Activated gamma-delta T cell treated with anti-CD3 and anti-CD28 coated beads, Interleukin-2, amount 50 U/mL, for 16 hours (primary cell): ENCODE results near the gene ZFR2.
"Not testable (repeated sequence)": the region's sequence is repeated elsewhere in the genome, so short reads cannot be mapped to it uniquely, and the experiment has no call there.

Experiments used
- DNase-seq: peaks from one replicate; pipeline ENCODE4 v3.0.0-alpha.2; 2020; ENCODE audit warnings: low read depth

The ZFR2 gene

DNA sequence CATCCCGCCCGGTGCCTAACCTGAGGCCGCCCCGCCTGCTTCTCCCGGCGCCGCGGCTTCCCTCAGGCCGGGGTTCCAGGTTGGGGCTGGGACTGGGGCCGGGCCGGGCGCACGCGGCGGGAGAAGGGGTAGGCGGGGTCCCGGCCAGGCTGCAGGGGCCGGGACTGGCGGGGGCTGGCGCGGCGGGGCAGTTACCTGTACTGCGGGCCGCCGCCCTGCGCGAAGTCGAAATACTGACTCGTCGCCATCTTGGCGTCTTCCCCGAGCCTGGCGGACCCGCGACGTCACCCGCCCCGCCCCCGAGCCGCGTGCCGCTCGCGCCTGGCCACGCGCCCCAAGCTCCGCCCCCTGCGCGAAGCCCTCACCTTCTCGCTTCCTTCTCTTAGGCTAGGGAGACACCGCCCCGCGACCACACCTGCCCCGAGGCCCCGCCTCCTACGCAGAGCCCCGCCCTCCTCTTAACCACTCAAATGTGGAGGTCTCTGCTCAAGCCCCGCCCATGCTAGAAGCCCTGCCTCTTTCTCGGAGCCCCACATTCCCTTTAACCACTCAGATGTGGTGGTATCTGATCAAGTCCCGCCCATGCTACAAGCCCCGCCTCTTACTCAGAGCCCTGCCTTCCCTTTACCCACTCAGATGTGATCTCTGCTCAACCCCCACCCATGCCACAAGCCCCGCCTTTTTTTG is at the start of gene ZFR2:
Gene ZFR2, minus strand, starts transcription at position 269 of the 687 bp plus-strand sequence. Its CDS starts 21 bp downstream, at position 248.
- DNase-seq = no peak

DNA sequence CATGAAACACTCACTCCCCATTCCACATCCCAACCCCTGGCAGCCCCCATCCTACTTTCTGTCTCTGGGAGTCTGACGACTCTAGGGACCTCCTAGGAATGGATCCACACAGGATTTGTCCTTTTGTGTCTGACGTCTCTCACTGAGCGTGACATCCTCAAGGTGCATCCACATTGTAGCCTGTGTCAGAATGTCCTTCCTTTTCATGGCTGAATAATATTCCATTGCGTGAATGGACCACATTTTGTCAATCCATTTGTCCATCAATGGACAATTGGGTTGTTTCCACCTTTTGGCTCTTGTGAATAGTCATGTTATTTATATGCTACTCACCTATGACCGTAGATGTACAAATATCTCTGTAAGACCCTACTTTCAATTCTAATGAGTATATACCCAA is 47.2 kb upstream of the ZFR2 start:
- no peak for DNase-seq

DNA sequence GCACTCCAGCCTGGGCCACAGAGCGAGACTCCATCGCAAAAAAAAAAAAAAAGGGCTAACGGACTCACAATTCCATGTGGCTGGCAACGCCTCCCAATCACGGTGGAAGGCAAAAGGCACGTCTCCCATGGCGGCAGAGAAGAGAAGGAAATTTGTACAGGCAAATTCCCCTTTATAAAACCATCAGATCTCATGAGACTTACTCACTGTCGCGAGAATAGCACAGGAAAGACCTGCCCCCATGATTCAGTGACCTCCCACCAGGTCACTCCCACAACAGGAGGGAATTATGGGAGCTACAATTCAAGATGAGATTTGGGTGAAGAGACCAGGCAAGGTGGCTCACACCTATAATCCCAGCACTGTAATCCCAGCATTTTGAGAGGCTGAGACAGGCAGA is 45.4 kb upstream of the ZFR2 start:
- no peak for DNase-seq

DNA sequence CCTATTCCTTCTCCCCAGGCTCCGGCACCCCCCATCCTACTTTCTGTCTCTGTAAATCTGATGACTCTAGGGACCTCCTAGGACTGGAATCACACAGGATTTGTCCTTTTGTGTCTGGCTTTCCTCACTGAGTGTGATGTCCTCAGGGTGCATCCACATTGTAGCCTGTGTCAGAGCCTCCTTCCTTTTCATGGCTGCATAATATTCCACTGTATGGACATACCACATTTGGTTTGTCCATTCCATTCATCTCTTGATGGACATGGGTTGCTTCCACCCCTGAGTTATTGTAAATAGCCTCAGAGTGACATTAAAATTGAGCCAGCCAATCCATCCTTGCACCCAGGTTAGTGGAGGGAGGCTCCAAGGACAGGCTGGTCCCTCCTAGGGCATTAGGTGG is 41.3 kb upstream of the ZFR2 start:
- no peak for DNase-seq

DNA sequence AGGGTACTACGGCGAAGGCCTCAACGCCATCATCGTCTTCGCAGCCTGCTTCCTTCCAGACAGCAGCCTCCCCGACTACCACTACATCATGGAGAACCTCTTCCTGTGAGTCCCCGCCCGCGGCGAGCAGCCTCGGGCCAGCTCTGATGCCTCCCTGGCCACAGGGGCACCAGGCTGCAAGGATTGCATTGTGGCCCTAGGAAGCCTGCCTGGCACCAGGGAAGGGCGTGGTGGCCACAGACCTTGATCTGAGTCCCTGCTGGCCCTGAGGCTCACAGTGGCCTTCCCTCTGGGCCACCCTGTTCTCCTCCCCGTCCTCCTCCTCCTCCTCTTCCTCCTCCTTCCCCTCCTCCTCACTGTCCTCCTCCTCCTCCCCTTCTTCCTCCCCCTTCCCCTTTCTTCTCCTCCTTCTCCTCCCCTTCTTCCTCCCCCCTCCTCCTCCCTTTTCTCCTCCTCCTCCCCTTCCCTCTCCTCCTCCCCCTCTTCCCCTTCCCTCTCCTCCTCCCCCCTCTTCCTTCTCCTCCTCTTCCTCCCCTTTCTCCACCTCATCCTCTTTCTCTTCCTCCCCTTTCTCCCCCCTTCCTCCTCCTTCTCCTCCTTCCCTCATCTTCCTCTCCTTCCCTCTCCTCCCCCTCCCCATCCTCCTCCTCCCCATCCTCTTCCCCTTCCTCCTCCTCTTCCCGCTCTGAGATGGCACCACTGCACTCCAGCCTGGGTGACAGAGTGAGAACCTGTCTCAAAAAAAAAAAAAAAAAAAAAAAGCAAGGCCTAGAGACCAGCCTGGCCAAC is 39.6 kb upstream of the ZFR2 start:
- no peak for DNase-seq

DNA sequence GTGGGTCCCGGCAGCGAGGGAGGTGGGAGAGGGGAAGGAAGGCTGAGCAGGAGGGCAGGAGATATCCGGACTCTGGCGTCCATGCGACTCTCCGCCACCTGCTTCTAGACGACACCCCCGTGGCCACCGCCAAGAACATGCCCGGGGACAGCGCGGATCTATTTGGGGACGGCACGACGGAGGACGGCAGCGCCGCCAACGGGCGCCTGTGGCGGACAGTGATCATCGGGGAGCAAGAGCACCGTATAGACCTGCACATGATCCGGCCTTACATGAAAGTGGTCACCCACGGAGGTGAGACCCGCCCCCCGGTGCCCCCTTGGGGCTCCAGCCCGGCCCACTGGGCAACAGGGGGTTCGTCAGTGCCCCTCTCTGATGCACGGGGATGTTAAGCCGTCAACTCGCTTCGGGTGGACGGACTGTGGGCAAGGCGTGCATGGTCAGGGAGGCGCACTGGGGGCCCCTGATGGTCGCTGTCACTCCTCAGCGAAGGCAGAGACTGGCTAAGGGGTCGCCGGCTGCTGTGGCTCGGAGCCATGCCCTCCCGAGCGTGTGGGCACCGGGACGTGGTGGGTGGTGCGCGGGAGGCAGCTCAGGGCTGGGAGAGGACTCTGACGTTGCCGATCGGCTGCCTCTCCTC is 38.9 kb upstream of the ZFR2 start:
- DNase-seq = no peak

DNA sequence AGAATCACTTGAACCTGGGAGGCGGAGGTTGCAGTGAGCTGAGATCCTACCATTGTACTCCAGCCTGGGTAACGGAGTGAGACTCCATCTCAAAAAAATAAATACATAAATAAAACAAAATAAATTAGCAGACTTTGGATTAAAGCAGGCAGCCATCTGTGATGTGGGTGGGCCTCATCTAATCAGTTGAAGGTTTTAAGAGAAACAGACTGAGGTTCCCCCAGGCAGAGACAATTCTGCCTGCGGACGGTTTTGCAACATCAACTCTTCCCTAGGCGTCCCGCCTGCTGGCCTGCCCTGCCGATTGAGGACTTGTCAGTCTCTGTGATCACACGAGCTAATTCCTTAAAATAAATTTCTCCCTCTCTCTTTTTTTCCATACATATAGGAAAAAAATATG is 35.4 kb upstream of the ZFR2 start:
- DNase-seq = no peak

DNA sequence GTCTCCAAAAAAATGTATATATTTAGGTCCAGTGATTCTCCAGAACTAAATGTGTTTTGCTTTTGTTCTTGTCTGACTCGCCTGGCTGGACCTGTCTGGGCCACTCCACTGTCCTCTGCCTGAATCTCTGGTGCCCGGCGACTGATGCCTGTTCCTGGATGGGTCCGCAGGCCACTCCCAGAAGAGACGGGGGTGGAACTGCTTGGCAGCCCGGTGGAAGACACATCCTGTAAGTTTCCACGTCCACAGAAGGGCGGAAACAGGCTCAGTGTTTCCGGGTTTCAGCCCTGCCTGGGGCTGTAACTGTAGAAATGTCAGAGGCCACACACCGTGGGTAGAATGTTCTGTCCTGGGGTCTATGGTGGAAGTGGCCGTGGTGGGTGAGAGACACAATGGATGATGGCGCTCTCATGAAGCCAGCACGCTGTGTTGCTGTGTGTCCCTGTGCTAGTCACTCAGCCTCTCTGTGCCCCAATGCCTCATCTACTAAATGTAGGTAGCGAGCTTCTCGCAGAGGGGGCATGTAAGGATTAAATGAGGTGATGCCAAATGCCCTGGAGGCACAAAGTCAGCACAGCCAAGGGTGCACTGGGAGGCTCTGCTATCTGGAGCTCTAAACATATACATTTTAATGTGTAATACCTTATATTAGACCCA is 33.6 kb upstream of the ZFR2 start:
- no peak for DNase-seq

DNA sequence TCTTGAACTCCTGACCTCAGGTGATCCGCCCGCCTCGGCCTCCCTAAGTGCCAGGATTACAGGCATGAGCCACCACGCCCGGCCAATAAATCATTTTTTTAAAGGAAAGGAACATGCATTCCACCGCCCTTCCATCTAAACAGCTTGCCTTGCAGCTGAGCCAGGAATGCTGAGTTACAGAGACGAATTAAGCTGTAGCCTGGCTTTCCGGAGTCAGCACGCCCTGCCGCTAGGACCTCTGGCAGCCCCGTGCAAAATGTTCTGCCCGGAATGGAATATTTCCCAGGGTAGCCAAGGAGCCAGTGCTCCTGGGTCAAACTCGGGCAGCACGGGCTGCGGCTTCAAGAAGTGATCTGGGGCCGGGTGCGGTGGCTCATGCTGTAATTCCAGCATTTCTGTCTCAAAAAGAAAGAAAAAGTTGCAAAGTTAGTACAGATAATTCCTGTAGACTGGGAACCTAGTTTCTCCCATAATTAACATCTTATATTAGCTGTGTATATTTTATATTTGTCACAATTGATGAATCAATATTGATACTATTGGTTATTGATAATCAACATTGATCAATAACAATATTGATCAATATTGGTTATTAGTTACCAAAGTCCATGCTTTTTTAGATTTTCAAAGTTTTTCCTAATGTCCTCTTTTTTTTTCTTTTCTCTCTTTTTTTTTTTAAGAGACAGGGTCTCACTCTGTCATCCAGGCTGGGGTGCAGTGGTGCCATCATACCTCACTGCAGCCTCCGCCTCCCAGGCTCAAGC is 30.9 kb upstream of the ZFR2 start:
- no peak for DNase-seq

DNA sequence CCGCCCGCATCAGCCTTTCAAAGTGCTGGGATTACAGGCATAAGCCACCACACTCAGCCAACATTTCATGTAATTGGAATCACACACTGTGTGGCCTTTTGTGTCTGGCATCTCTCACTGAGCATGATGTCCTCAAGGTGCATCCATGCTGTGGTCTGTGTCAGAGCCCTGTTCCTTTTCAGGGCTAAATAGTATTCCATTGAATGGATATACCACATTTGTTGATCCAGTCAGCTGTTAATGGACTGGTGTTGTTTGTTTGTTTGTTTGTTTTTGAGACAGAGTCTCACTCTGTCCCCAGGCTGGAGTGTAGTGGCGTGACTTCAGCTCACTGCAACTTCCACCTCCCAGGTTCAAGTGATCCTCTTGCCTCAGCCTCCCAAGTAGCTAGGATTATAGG is 29.6 kb upstream of the ZFR2 start:
- DNase-seq = no peak

DNA sequence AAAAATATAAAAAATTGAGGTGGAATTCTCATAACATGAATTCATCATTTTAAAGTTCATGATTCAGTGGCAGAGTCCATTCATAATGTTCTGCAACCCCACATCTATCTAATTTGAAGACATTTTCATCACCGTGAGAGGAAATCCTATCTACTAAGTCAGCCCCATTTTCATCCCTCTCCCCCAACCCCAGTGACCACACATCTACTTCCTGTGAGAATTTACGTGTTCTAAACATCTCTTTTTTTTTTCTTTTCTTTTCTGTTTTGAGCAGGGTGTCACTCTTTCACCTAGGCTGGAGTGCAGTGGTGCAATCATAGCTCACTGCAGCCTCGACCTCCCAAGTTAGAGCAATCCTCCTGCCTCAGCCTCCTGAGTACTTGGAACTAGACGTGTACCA is 29.1 kb upstream of the ZFR2 start:
- no peak for DNase-seq

DNA sequence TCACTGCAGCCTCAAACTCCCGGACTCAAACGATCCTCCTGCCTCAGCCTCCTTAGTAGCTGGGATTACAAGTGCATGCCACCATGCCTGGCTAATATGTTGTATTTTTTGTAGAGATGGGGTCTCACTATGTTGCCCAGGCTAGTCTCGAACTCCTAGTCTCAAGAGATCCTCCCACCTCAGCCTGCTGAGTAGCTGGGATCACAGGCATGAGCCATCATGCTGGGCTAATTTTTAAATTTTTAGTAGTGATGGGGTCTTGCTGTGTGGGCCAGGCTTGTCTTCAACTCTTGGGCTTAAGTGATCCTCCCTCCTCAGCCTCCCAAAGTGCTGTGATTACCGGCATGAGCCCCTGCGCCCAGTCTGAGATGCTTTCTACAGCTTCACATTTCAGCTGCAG is 26.9 kb upstream of the ZFR2 start:
- no peak for DNase-seq

DNA sequence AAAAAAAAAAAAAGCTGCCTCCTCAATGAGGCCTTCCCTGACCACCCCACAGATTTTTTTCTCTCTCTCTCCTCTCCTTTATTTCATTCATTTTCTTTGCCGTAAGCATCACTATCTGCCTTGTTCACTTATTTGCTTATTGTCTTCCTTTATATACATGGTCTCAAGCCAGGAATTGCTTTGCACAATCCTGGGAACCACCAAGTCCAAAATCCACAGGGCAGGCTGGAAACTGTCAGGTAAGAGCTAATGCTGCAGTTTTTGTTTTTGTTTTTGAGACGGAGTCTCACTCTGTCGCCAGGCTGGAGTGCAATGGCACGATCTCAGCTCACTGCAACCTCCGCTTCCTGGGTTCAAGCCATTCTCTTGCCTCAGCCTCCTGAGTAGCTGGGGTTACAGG is 26.1 kb upstream of the ZFR2 start:
- not testable (repeated sequence) for DNase-seq

DNA sequence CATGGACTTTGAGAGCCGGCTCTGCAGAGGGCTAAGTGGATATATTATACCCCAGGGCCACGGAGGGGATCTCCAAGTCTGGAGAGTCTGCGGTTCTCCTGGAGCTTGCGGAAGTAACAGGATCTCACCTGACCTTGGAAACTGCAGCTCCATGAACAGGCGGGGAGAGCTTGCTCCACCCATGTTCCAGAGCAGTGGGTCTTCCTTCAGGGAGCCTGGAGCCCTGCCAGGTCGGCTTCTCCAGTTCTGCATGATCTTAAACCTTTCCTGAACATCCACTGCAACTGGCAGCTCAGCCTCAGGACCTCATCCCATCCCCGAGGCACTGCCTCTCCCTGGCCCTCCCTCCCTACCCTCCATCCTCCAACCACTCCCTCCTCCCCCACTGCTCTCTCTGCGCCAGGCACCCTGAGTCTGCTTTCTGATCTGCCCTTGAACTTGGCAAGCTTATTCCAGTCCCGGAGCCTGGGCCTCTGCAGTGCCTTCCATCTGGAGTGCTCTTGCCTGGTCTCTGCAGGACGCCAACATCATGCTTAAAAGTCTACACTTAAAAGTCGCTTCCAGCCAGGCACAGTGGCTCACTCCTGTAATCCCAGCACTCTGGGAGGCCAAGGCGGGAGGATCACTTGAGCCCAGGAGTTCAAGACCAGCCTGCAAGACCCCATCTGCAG is 24.8 kb upstream of the ZFR2 start:
- no peak for DNase-seq

DNA sequence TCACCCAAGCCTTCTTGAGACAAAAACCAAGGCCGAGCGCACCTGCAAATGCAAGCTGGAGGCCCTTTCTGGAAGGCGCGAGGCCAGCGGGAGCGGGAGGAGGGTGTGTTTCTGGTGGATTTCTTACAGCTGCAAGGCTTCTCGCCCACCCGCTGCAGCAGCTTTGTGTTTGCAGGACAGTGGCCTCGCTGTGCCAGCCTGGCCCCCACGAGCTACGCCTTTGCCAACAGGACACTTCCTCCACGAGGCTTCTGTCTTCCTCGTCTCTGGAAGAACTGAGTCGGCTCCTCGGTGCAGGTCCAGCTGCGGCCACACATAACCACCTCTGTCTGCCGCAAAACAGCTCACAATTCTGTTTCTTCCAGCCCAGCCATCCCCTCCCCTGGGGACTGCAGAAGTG is 21.8 kb upstream of the ZFR2 start:
- DNase-seq = no peak

DNA sequence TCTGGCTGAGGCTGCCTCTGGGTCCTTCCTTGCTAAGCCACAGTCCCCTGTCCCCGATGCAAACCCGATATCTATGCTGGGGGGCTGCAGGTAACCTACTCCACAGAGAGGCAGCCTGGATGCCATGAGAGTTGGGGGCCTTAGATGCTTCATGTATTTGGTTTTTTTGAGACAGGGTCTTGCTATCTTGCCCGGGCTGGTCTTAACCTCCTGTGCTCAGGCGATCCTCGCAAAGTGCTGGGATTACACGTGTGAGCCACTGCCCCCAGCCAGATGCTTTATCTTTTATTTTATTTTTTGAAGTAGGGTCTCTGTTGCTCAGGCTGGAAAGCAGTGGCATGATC is 13.2 kb upstream of the ZFR2 start:
- no peak for DNase-seq

DNA sequence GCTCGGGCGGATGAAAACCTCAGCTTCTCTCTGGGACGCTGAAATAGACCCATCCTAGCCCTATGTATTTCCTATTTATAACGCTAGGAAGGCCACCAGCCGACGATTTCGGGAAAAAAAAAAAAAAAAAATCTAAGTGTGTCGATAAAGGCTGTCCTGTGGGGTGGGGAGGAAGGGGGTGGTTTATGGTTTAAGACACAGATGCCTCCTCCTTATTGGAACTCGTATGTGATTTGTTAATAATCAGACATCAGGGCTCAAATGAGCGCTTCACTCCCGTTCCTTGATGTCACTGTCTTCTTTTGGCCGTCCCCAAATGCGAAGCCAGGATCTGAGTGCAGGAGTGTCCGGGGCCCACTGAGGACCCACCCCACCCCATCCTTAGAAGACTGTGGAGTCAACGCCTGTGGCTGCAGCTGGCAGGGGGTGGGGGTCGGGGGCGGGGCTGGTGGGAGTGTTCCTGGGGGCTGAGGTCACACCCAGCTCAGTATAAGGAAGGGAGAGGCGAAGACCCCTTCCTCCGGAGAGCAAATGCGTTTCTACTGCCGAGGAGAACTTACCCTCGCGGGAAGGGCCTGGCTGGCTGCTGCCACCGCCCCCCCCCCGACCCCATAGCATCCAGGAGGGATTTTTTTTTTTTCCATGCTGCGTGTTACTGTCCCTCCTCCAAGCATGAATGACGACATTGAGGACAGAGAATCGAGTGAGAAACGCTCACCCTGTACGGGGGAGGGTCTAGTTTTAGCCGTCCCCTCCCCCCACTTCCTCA is 12.6 kb upstream of the ZFR2 start:
- no peak for DNase-seq

DNA sequence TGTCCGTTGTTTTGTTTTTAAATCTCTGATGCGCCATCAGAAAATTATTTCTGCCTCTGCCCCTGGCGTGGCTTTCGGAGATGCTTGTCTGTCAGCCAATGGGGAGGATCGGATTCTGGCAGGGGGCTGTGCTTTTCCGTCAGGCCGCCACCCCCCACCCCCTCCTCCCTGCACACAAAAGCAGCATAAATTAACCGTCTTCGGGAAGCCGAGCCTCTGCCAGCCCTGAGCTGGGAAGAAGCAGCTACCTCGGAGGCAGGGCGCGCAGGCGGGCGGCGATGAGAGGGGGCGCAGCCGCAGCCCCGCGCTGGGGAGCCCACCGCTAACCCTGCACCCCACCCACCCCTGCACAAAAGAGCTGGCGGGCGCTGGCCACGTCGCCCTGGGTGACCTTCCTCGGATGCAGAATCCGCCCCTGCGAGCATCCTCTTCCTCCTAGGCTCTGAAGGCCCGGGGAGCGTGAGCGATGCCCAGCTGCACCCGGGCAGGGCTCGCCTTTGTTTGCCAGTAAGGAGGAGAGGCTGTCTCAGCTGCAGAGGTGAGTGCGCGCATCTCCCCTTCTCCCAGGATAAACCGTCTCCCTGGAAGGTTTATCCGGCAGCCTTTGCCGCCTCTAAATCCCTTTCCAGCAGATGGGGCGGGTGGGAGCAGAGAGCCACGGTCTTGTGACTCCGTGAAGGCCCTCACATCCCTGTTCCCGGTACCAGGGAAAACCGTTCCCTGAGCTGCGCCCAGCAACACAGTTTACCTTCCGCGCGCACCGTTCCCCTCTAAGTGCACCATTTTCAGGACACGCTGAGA is 11.8 kb upstream of the ZFR2 start, which contains the start of gene ATCAY:
Gene ATCAY, plus strand, starts transcription at position 215 of the 801 bp plus-strand sequence. CDS start 5,083 bp downstream, outside the sequence.
- DNase-seq = no peak

DNA sequence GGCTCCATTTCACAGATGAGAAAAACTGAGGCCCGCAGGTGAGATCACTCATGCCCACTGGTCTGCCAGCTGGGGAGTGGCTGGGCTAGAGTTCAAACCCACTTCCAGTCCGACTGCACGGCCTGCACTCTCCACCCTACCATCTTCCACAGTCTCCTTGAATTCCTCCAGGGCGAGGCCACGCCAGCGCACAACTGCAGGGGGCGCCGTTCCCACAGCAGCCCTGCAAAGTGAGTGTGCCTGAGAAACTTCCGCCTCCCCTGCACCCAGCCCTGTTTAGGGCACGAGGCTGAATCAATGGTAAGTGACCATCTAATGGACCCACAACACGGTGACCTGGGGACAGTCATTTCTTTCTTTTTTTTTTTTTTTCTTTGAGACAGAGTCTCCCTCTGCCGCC is 10.8 kb upstream of the ZFR2 start:
- DNase-seq = no peak

DNA sequence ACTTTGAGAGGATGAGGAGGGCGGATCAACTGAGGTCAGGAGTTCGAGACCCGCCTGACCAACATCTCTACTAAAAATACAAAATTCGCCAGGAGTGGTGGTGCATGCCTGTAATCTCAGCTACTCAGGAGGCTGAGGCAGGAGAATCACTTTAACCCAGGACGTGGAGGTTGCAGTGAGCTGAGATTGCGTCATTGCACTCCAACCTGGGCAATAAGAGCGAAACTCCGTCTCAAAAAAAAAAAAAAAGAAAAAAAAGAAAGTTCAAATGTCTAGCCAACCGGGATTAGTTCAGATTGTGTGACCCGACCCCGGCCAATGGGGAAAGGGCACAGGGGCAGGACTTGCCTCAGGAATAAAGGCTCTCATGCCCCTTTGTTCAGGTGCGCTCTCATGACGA is 5.9 kb upstream of the ZFR2 start:
- not testable (repeated sequence) for DNase-seq
